ENCODE results near the gene UTP25.

The UTP25 gene

GRCh38 chr1:209870151-209870831 is 42.5 kb downstream of the UTP25 start:
- peak; percentile 59 for DNase-seq (ENCODE audit: extremely low read depth, low read depth)
- H3K4me3 ChIP-seq (replicated peaks; ENCODE audit: low read depth, low read length) = no peak overlapping the region
- TF ChIP-seq, protein P1, sequence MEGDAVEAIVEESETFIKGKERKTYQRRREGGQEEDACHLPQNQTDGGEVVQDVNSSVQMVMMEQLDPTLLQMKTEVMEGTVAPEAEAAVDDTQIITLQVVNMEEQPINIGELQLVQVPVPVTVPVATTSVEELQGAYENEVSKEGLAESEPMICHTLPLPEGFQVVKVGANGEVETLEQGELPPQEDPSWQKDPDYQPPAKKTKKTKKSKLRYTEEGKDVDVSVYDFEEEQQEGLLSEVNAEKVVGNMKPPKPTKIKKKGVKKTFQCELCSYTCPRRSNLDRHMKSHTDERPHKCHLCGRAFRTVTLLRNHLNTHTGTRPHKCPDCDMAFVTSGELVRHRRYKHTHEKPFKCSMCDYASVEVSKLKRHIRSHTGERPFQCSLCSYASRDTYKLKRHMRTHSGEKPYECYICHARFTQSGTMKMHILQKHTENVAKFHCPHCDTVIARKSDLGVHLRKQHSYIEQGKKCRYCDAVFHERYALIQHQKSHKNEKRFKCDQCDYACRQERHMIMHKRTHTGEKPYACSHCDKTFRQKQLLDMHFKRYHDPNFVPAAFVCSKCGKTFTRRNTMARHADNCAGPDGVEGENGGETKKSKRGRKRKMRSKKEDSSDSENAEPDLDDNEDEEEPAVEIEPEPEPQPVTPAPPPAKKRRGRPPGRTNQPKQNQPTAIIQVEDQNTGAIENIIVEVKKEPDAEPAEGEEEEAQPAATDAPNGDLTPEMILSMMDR (IDR thresholded peaks at IDR 0.05; ENCODE audit: low read depth, low read length, missing control alignments) = no peak

GRCh38 chr1:209871006-209871405 is 43.2 kb downstream of the UTP25 start:
- TF ChIP-seq, protein P1 (IDR thresholded peaks at IDR 0.05; ENCODE audit: low read depth, low read length, missing control alignments) = no peak
- no peak for DNase-seq (ENCODE audit: extremely low read depth, low read depth)
- no peak overlapping the region for H3K4me3 ChIP-seq (replicated peaks; ENCODE audit: low read depth, low read length)

DNA sequence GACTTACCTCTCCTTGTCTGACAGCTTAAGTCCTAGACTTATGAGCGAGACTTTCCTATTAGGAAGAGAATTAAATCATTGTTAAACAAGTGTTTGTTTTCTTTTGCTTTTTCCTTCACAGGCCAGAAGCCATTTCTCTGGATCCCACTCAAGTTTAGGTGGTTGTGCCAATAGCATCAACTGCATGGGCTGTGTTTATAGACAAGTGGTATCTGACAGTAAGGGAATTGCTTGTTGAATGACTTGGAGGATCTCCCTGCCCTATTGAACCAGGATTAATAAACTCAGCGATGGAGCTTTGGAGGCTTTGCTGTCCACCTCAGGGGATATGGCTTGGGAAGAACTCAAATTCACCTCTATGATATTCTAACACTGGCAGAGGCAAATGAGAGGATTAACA is 43.7 kb downstream of the UTP25 start:
- DNase-seq (ENCODE audit: extremely low read depth, low read depth) = no peak
- TF ChIP-seq, protein P1 (IDR thresholded peaks at IDR 0.05; ENCODE audit: low read depth, low read length, missing control alignments) = no peak
- no peak overlapping the region for H3K4me3 ChIP-seq (replicated peaks; ENCODE audit: low read depth, low read length)

- no peak for DNase-seq (ENCODE audit: extremely low read depth, low read depth)
- H3K4me3 ChIP-seq (replicated peaks; ENCODE audit: low read depth, low read length) = no peak overlapping the region
- TF ChIP-seq, protein P1 (IDR thresholded peaks at IDR 0.05; ENCODE audit: low read depth, low read length, missing control alignments) = no peak
Observed at GRCh38 chr1:209873067-209873799, 45.5 kb downstream of the UTP25 start.

DNA sequence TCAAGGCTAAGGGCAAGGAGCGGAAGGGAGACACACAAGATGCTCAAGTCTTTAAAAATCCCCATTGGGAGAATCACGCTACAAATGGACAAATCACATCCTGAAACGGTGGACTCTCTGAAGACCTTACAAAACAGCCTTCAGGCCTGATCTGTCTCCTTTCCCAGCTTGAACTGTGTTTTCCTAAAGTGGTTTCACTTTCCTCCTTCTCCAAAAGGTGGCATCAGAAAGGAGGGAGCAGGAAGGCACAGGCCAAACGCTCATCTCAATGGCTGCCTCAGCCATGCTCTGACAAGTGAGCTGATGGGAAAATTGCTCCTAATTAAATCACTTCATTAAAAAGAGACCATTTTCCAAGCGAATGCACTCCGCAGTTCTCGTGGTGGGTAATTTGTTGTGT is 47.7 kb downstream of the UTP25 start:
- DNase-seq (ENCODE audit: extremely low read depth, low read depth) = no peak
- H3K4me3 ChIP-seq (replicated peaks; ENCODE audit: low read depth, low read length) = no peak overlapping the region
- TF ChIP-seq, protein P1 (IDR thresholded peaks at IDR 0.05; ENCODE audit: low read depth, low read length, missing control alignments) = peak; percentile 46

GRCh38 chr1:209876078-209876800 is 48.5 kb downstream of the UTP25 start:
- H3K4me3 ChIP-seq (replicated peaks; ENCODE audit: low read depth, low read length) = no peak overlapping the region
- TF ChIP-seq, protein P1 (IDR thresholded peaks at IDR 0.05; ENCODE audit: low read depth, low read length, missing control alignments) = no peak
- no peak for DNase-seq (ENCODE audit: extremely low read depth, low read depth)
